ENCODE data around the gene CR1L. TPM values are rescaled to one million over a fixed set of nuclear protein-coding genes. Genes with fewer than 3 reads are reported as not detected.

Gene CR1L
- total RNA-seq, 1 donor from 2014 or later = not detected

DNA sequence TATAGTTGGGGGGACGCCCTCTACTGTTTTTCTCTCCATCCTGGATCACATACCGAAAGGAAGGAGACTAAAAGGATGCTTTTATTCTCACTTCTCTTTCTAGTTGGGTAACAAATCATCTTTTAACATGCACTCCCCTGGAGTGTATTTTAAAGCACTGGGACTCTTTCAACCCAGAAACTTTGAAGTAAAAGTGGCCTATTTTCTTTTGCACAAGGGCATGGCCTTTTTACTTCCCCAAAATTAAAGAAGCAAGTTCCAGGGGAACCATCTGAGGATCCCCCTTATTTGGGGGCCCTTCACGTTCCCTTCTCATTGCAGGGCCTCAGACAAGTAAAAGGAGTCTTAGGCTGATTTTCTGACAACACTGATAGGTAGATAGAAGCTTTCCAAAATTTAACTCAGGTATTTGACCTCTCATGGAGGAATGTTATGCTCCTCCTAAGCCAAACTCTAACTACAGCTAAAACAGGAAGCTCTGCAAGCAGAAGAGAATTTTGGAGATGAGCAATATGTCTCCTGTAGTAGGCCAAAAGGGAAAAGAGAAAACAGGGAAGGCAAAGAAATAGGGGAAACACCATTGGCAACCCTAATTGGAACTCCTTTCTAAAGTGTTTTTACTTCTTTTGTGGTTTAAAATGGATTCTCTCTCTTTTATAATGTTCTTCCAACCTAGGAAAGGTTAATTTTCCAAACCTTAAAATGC is 98.1 kb downstream of the CR1L start:
- intact Hi-C loops (cut with micrococcal nuclease) = no loop called here

DNA sequence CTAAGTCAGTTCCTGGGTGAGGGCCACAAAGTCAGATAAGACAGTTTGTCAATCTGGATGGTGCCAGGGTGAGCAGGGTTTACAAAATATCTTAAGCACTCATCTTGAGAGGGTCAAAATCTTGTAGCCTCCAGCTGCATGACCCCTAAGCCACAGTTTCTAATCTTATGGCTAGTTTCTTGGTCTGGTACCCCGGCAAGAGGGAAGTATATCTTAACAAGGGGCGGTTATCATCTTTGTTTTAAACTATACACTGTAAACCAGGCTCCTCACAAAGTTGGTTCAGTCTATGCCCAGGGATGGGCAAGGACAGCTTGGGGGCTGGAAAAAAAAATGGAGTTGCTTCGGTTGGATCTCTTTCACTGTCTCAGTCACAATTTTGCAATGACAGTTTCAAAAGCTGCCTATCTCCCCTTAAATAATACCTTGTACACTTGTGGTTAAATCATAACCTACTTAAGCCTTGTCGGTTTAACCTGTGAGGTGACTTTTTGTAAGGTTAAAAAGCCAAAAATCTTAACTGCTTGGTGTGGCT is 99.1 kb downstream of the CR1L start:
- intact Hi-C loops (cut with micrococcal nuclease) = no loop called here

DNA sequence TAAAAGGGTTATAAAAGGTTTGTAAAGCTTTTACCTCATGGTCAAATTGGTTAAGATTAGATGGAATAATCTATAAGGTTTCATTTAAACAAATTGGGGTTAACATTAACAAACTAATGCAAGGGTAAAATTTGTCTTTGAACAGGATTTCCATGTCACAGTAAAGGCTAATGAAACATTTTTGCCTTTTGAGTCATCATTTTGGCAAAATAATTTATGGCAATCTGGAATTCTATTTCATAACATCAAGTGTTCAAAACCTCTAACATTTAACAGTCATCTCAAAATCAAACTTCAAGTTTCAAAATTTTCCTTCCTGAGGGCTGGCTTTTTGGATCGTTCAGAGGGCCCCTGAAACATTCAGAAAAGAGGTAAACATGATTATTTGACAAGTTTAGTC is 100.4 kb downstream of the CR1L start:
- intact Hi-C loops (cut with micrococcal nuclease) = no loop called here

DNA sequence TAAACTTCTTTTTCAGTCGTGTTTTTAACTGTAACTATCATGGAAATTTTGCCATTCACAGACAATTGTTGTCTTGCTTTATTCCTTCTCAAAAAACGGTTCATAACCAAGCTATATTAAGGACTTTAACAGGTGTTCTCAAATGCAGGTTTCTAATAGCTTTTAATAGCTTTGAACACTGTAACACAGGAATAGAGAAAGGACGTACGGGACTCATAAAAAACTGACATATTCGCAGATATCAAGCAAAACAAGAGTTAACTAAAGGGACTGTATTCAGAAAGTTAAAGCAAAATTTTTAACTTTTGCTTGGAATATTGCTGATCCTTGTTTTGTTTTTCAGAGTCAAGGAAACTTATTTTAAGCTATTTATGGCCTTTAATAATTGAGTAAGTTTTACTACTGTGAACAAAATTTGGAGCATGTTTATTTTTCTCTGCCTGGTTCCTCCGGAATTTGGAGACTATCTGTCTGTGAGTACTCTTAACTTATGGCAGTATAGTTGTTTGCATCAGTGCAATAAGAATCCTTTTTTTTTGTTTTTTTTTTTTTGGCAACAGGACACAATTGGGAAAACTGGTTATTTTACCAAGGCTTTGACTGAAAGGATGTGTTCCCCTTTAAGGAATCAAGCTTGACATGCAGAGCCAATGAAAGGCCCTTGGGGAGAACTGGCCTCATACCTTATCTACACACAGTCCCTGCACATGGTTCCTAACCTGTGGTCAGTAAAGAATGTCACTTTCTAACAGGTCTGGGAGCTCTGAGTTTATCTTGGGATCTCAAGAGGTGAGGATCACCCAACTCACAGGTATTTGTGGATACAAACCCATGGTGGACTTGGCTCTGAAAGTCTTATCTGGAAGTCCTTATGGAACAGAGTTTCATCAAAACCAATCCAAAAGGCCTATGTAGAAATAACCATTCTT is 101.2 kb downstream of the CR1L start:
- intact Hi-C loops (cut with micrococcal nuclease) = no loop called here

DNA sequence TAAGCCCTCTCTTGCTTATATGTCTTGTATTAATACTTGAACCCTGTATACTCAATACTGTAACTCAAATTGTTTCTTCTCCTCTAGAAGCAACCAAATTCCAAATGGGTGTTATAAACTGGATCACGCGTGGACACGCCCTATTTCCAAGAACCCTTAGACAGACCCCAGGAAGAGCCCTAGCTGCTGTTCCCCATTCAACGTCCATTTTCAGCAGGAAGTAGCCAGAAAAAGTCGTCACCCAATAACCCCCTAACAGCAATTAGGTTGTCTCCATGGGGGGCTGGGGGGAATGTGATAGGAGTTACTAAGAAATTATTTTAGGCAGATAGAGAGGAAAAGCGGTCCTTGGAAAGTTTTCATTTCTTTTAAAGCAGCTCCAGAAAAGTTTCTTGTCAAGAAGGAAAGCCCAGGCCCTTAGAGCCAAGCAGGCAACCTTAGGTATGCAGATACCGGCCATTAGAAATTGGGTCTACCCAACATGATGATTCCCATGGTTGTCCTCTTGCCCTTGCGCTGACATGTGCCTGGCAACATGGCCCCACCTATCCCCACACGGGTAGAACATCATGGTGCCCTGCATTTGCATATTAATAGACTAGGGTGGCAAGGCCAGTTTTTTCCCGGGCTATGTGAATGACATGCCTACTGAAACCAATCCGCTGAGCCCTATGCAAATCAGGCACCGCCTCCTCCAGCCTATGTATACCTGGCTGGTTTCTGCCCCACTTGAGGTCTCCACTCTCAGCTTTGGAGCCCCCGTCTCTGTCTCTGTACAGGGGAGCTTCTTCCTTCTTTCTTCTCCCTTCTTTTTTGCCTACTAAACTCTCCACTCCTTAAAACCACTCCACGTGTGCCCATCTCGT is 102.9 kb downstream of the CR1L start:
- intact Hi-C loops (cut with micrococcal nuclease) = no loop called here

DNA sequence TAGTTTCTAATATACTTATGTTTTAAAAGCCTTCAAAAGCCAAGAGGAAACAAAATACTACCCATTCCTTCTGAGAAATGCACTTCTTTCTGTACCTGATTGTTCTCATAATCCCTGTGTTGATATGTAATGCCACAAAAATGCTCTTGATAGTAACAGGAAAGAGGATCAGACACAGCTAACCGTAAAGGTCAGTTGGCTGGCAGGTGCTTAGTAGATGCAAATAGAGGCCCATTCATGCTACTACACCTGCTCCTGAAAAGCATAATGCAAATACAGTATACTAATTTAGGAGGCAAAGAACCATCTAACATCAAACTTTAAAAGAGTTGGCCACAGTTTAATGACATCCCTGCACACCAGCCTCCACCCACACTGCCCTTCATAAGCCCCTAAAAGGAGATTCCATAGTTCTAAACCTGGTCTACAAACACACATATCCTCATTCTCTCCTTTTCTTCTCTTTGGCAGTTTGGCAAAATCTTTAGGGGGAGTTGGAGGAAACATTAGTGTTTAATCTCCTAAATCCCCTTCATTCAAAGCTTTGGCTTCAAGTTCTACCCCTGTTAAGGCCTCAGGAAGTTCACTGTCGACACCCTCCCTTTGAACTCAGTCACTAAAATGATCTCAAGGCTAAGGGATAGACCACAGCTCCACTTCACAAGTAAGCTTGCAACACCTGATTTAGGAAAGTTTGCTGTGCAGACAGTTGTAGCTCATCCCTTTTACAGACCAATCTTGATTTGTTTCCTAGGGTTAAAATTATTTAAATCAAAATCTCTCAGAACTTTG is 104.0 kb downstream of the CR1L start:
- intact Hi-C loops (cut with micrococcal nuclease) = no loop called here

DNA sequence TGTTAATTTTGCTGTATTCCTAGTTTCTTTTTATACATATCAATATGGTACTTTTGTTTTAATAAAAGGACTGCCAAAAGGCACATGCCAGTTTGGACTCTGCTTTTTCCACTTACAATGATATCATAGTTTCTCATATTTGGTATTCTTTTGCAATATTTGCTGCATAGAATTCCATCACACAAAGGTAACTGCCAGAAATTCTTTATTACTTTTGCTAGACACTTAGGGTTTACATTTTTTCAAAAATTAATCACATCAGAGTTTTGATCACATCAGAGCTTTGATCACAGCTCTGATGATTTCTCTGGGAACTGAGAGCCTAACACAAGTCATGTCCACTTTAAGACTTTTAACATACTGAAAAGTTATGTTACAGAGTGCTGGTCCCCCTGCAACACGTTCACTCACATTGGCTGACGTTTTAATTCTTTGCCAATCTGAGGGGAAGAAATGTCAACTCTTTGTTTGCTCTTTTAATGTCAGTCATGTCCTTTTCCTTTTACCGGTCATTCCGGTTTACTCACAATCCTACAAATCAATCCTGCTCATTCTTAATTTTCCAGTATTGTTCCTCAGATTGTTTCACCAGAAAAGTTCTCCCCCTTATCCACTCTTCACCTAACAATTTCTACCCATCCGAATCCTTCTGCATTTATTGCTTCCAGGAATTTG is 105.8 kb downstream of the CR1L start:
- intact Hi-C loops (cut with micrococcal nuclease) = loop anchor here (1.0 to 5.0 kb wide), 6 partner anchors 76 to 698 kb away; partner anchors contain the start of genes PFKFB2 and YOD1

DNA sequence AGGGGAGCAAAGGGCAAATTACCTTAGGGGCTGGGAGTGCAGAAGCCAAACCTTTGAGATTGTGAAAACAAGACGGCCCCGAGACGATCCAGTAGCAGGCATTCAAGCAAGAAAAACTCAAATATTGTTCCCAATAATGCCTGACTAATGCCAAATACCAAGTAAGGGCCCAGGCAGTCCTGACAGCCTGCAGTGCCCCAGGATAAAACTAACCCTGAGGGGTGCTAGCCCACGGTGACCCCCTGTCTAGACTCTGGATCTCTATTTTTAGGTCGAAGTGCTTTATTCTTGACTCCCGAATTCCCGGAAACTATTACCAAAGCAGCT is 106.5 kb downstream of the CR1L start:
- intact Hi-C loops (cut with micrococcal nuclease) = loop anchor here (1.0 to 5.0 kb wide), 6 partner anchors 75 to 699 kb away; partner anchors contain the start of genes PFKFB2 and YOD1

DNA sequence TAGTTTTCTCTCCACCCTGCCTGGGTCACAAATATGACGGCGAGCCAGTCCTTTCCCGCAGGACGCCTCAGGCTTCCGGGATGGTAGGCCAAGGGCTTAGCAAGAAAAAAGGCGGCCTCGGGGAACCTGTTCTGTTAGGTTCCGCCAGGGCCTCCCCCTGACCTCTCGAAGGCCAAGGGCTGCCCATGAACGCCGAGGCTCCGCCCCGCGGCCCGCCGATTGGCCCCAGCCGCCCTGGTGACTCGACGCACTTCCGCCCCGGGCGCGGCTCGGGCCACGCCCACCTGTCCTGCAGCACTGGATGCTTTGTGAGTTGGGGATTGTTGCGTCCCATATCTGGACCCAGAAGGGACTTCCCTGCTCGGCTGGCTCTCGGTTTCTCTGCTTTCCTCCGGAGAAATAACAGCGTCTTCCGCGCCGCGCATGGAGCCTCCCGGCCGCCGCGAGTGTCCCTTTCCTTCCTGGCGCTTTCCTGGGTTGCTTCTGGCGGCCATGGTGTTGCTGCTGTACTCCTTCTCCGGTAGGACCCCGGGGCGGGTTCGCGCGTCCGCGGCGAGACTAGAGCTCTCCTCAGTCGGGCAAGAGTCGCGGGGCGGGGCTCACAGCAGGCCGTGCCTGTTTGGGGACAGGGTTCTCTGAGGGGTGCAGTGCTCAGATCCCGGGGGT is 107.0 kb downstream of the CR1L start, which contains the start of gene CD46:
Gene CD46 (plus strand): TSS at position 265 of the 666 bp plus-strand sequence. CDS start 159 bp downstream, at position 424.
- intact Hi-C loops (cut with micrococcal nuclease) = loop anchor here (1.0 to 5.0 kb wide), 8 partner anchors 45 to 700 kb away; partner anchors contain the start of genes PFKFB2 and YOD1

DNA sequence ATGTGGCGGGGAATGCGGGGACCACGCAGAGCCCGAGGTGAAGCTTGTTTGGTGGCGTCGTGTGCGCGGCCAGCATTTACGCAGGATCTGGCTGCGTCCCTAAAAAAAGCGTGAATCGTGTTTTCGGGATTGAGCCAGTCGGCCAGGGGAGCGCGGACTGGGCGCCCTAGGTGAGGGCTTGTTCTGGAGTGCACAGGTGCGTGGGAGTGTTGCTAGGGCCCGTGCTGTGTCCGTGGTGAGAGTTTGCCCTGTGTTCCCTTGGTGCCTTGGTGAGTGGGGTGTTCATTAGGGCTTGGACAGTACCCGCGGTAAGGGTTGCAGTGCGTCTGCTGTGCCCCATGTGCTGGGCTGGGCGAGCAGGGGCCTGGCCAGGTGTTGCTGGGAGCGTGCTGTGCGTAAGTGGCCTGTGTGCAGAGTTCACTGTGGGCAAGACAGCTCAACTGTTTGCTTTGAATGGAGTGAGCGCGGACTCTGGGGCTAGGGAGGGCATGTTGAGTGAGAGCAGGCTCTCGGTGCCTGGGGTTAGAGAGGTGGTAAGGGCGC is 107.6 kb downstream of the CR1L start:
- intact Hi-C loops (cut with micrococcal nuclease) = loop anchor here (2.0 to 5.0 kb wide), 3 partner anchors 44 to 700 kb away; partner anchors contain the start of genes PFKFB2 and YOD1

DNA sequence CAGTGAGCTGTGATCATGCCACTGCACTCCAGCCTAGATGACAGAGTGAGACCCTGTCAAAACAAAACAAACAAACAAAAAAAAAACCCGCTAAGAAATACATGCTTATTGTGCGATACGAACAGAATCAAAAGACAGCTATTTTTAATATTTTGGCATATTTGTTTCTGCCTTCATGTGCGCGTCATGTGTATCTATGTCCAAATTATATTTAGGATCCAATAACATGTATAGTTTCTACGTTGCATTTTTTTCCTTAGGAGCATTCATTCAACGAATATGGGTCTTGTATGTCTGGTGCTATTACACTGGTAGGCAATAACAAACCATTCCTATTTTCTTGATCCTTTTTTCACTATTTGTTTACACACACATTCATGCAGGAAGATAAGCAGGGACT is 108.7 kb downstream of the CR1L start:
- intact Hi-C loops (cut with micrococcal nuclease) = loop anchor here (1.0 to 5.0 kb wide), 4 partner anchors 30 to 701 kb away; partner anchors contain the start of genes PFKFB2 and YOD1

DNA sequence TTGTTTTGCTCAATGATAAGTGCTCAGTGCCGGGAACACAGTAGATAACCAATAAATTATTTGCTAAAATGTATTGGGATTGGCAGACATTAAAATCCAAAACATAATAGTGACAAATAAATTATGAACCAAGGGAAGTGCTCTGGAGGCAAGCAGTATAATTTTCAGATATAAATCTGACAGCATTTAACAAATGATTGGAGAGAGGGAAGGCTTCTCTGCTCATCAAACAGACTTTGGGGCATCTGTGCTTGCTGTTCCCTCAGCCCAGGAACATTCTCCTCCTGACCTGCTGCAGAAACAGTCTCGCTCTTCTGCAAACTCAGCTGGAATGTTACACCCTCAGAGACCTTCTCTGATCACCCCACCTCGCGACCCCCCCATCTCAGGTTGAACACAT is 109.1 kb downstream of the CR1L start:
- intact Hi-C loops (cut with micrococcal nuclease) = loop anchor here (1.0 to 5.0 kb wide), 2 partner anchors 29 to 702 kb away; partner anchors contain the start of genes PFKFB2 and YOD1

DNA sequence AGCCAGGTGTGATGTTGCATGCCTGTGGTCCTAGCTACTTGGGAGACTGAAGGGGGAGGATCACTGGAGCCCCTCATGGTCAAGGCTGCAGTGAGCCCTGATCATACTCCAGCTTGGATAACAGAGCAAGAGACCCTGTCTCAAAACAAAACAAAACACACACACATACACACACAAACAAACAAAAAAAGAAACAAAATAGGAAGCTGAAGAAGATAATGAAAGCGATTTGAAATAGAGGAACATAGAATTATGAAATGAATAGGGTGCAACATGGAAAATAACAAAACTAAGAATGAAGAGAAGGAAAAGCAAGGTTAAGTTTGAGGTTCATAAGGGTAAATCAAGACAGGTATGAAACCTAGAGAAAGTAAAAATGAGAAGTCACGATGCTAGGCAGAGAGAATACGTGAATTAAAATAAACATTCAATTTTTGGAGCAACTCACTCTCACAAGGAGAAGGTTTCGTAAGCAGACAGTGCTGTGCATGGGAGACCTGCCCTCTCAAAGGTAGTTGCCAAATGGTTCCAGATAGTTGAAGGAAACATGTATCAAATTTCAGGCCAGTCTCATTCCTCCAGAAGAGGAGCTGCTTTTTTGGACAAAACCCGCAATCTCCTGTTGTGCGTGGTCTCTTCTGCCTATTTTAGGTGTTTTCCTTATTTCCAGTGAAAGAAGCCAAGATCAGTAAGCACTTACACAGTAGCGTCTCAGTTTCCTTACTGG is 110.2 kb downstream of the CR1L start:
- intact Hi-C loops (cut with micrococcal nuclease) = loop anchor here (1.0 to 5.0 kb wide), 2 partner anchors 28 to 703 kb away; partner anchors contain the start of genes PFKFB2 and YOD1

DNA sequence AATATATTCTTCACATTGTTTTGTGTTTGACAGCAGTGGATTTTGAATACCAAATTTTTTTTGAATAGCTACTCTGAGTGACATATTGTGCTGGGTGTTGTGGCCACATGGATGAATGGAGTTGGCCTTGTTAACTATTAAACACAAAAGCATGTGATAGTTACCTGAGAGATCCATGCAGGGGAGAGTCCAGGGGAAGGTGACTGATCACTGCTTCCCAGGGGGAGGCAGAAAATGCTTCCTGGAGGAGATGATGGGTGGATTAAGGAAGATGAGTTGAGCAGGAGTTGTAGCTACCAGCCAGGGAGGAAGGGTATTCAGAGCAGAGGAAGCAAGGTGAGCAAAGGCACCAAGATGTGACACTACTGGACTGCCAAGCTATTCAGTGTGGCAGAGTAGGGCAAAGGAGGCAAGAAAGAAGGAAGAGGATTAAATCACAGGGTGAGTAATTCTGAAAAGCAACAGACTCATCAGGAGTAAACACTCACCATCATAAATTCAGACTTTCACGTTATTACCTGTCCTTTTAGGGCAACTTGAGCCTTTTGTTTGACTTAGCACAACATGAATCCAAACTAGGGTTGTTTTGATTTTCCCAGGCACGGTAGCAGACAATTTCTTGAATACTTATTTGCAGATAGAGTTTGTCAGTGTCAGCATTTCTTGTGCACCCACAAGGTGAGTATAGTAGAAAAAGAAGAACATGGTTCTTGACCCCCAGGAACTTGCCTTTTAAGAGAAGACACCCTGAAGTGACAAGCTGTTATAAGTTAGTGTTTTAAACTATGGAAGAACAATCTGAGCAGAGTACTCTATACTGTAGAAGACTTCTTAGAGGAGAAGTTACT is 111.1 kb downstream of the CR1L start:
- intact Hi-C loops (cut with micrococcal nuclease) = no loop called here

DNA sequence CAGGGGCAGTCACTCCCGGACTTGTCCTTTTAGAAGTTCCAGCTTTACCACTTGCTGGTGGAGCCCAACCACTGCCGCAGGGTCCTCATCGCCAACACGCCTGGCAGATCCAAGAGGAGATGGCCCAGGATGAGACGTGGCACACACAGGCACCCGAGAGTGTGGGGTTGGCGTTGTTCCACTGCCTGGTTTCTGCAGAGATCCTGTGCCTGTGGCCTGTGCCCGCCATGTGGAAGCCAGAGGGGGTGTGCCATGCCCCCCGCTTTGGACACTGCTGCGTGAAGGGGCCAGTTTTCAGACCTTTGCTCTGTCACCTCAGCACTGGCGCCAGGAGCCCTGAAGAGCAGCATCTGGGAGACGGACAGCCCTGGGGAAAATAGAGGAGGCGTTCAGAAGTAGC is 117.7 kb downstream of the CR1L start:
- intact Hi-C loops (cut with micrococcal nuclease) = no loop called here

DNA sequence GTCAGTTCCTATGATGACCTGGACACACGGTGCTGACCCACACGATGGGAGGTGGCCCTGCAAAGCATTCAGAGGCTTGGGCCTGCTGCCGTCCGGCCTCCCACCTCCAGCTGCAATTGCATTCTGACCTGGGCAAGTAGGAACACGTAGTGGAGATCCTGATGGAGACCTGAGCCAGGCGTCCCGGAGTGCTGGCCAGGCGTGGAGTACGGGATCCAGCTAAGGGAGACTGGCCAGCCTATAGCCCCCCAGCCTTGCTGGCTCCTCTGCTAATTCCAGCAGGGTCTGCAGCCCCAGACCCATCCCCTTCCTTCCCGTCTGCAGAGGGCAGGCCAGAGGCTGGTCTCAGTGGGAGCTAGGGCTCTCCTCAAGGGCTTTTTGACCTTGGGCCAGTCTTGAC is 118.2 kb downstream of the CR1L start:
- intact Hi-C loops (cut with micrococcal nuclease) = no loop called here

DNA sequence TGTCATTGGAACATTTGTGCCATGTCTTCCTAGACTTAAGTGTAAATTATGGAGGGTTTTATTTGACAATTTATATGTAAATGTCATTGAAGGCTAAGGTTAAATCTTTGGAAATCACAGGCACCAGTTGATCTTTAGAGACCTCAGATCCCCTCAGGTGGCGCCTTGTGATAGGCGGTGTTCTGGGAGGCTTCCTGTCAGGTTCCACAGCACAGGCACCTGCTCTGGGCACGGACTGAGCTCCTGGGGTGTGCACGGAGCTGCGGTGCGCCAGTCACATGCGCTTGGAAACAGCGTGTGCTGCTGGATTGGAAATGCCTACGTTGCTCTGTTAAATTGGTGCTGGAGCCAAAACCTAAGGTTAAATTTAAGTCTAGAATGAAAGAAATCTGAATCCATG is 119.0 kb downstream of the CR1L start:
- intact Hi-C loops (cut with micrococcal nuclease) = no loop called here

Measured in T-helper 1 cell treated with Interleukin-12 subunit alpha and Interleukin-12 subunit beta and Interleukin-4 antibody, amounts not matched to agents 30 ng/mL and 1 ng/mL, for 36 hours (primary cell).